LNCAP (cell line): Measurements from ENCODE around the gene EIF4B.

Experiments
- CTCF ChIP-seq: fragments of 450-650 bp; IDR thresholded peaks from 2 replicates; pipeline ENCODE4 v1.5.1; 2017; ENCODE audit warnings: mild to moderate bottlenecking

The EIF4B gene

DNA sequence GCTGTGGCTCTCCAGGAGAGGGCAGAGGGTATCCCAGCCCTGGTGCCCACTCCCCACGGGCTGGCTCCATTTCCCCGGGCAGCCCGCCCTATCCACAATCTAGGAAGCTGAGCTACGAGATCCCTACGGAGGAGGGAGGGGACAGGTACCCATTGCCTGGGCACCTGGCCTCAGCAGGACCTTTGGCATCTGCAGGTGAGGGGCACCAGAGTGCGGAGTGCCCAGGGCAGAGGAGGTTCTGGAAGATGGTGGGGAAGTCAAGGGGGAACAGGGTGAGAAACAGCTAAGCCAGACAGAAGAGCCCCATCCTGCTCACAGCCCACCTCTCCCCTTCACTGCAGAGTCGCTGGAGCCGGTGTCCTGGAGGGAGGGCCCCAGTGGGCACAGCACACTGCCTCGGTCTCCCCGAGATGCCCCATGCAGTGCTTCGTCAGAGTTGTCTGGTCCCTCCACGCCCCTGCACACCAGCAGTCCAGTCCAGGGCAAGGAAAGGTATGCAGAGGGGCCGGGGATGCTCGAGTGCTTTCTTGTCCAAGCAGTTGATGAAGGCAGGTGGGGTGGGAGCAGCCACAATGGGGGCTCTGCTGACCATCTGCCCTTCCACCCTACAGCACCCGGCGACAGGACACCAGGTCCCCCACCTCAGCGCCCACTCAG, 53.9 kb downstream of the EIF4B start:
- no peak for TF ChIP-seq CTCF

DNA sequence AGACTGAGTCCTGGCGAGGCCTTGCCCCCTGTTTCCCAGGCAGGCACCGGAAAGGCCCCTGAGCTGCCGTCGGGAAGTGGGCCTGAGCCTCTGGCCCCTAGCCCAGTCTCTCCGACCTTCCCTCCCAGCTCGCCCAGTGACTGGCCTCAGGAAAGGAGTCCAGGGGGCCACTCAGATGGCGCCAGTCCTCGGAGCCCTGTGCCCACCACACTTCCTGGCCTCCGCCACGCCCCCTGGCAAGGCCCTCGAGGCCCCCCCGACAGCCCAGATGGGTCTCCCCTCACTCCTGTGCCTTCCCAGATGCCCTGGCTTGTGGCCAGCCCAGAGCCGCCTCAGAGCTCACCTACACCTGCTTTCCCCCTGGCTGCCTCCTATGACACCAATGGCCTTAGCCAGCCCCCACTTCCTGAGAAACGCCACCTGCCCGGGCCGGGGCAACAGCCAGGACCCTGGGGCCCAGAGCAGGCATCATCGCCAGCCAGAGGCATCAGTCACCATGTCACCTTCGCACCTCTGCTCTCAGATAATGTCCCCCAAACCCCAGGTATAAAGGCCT, 54.5 kb downstream of the EIF4B start:
- no peak for TF ChIP-seq CTCF

DNA sequence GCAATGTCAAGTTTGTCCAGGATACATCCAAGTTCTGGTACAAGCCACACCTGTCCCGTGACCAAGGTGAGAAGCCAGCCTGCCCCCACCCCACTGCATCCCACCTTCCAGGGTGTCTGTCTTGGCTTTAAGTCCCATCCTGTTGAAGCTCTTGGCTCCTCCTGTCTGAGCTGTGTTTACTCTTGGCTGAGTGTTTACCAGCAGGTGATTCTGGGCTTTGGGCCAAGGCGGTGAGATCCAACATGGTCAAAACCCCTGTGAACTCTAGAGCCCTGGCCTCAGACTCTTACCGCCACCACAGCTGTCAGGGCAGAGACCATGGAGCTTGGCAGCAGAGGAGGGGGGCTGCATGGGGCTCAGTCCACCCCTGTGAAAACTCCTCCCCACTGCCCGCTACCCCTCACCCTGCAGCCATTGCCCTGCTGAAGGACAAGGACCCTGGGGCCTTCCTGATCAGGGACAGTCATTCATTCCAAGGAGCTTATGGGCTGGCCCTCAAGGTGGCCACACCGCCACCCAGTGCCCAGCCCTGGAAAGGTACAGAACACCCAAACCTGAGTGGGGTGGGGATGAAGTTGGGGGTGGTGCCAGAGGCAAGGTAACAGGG, 55.3 kb downstream of the EIF4B start:
- peak; percentile 45; the same call in 1 of the 2 replicates for TF ChIP-seq CTCF

DNA sequence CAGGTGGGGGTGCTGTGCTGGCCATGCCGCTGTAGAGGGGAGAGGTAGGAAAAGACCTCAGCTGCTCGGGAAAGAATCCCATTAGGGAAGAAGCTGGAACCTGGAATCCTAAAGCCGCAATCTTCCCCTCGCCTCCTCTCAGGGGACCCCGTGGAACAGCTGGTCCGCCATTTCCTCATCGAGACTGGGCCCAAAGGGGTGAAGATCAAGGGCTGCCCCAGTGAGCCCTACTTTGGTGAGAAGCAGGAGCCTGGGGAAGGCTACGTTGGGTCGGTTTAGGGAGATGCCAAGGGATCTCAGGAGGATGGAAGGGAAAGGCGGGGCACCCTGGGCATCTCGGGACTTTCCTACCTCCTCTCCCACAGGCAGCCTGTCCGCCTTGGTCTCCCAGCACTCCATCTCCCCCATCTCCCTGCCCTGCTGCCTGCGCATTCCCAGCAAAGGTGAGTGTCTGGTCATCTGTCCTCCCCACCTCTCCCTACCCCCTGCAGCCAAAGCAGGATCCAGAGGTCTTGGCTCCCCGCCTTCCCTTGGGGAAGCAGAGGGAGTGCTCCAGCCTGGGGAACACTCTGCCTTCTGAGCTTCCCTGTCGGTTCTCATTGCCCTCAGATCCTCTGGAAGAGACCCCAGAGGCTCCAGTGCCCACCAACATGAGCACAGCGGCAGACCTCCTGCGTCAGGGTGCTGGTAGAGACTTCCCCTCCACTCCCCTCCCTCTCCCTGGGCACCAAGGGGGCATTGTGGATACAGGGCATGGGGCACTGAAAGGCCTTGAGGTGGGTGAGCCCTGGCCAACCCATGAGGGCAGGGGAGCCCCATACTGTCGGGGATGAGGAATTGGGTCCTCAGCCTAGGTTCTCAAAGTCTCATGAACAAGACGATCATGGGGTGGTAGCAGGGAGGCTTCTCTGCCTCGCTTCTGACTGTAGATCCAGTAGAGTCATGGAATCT, 56.0 kb downstream of the EIF4B start:
- TF ChIP-seq CTCF: no peak

- no peak for TF ChIP-seq CTCF
Measured at GRCh38 chr12:53062977-53063707, 56.9 kb downstream of the EIF4B start.

GRCh38 chr12:53063708-53064612, 57.7 kb downstream of the EIF4B start:
- no peak for TF ChIP-seq CTCF
